RWPE1 (cell line): ENCODE results near the gene SLC22A13.

Source experiments
- CTCF ChIA-PET: fragments of 350-600 bp; sonication (Branson Sonifier 250); formaldehyde crosslinking; extraction: SDS; loops from one replicate; lab custom pipeline; 2021; lab: Yijun Ruan, JAX
- POLR2A ChIA-PET: fragments of 400-600 bp; formaldehyde crosslinking; extraction: SDS; loops from one replicate; lab custom pipeline; 2020; ENCODE audit warnings: antibody characterized with exemption; ENCODE audit not compliant: low non-redundant PET; lab: Yijun Ruan, JAX
- DNase-seq: peaks from one replicate; pipeline ENCODE4 v3.0.0; 2012; ENCODE audit warnings: low spot score
- H3K27ac ChIP-seq: fragments of 450-650 bp; 2 replicates; pipeline ENCODE4 v1.5.1; 2017
- CTCF ChIP-seq: fragments of 450-650 bp; conservative IDR thresholded peaks from 2 replicates; pipeline ENCODE4 v1.5.1; 2017; ENCODE audit warnings: low read depth, mild to moderate bottlenecking

Gene SLC22A13

GRCh38 chr3:38245930-38246329 is 19.7 kb upstream of the SLC22A13 start:
- CTCF ChIA-PET, result no interaction called here
- POLR2A ChIA-PET, result no interaction called here
- DNase-seq, result no peak
- H3K27ac ChIP-seq, result no peak overlapping the region
- no peak for TF ChIP-seq CTCF

GRCh38 chr3:38247366-38248035 is 18.1 kb upstream of the SLC22A13 start:
- POLR2A ChIA-PET, result no interaction called here

GRCh38 chr3:38250198-38250597 is 15.4 kb upstream of the SLC22A13 start:
- TF ChIP-seq CTCF, result no peak
- ChIA-PET POLR2A (no interaction called here), CTCF (no interaction called here)
- H3K27ac ChIP-seq, result no peak overlapping the region
- no peak for DNase-seq

More at GRCh38 chr3:38247366-38248035, 18.1 kb upstream of the SLC22A13 start:
- no peak overlapping the region for H3K27ac ChIP-seq
- peak; percentile 81 for DNase-seq
- CTCF ChIA-PET, result interaction anchor here (0.7 to 1.4 kb wide), 3 partner anchors 126 to 179 kb away, joined by 3 to 4 read pairs (median 4); no protein-coding TSS in a partner anchor
- TF ChIP-seq CTCF, result peak; percentile 42

GRCh38 chr3:38251197-38251596 is 14.4 kb upstream of the SLC22A13 start:
- ChIA-PET POLR2A (no interaction called here), CTCF (no interaction called here)
- no peak for DNase-seq
- no peak overlapping the region for H3K27ac ChIP-seq
- TF ChIP-seq CTCF, result no peak

GRCh38 chr3:38253704-38254103 is 11.9 kb upstream of the SLC22A13 start:
- DNase-seq, result no peak
- POLR2A ChIA-PET, result no interaction called here
- TF ChIP-seq CTCF, result no peak
- no peak overlapping the region for H3K27ac ChIP-seq
- CTCF ChIA-PET, result no interaction called here

- CTCF ChIA-PET, result no interaction called here
- no peak for TF ChIP-seq CTCF
- POLR2A ChIA-PET, result no interaction called here
Observed at GRCh38 chr3:38254872-38255271, 10.7 kb upstream of the SLC22A13 start.

More at GRCh38 chr3:38254872-38255271, 10.7 kb upstream of the SLC22A13 start:
- H3K27ac ChIP-seq, result no peak overlapping the region
- no peak for DNase-seq
